Sigmoid colon (tissue), 4 donors: ENCODE data around the gene PAQR7.

ENCODE experiments used
- EP300 ChIP-seq, 4 donors: sonication (generic); formaldehyde crosslinking; IDR thresholded peaks; one replicate each; pipeline ENCODE4 v1.6.1; 2017; ENCODE audit warnings: antibody characterized with exemption in 4 of 4
- POLR2A ChIP-seq, 2 donors: fragments of 450-650 bp; IDR thresholded peaks; one replicate each; pipeline ENCODE4 v1.6.1; 2016; ENCODE audit warnings: antibody characterized with exemption in 2 of 2, mild to moderate bottlenecking in 2 of 2, moderate library complexity in 2 of 2
- POLR2AphosphoS5 ChIP-seq, 4 donors: sonication (generic); formaldehyde crosslinking; IDR thresholded peaks; one replicate each; pipeline ENCODE4 v1.6.1; 2017; ENCODE audit warnings: antibody characterized with exemption in 4 of 4
- TF ChIP-seq, protein P1 (sequence below), 4 experiments: fragments of 450-650 bp in 3 of 4; fragments of 200-600 bp in 1 of 4; IDR thresholded peaks; one replicate each; pipeline ENCODE4 v1.5.1; 2016 to 2019; ENCODE audit warnings: antibody characterized with exemption in 4 of 4, mild to moderate bottlenecking in 3 of 4, moderate library complexity in 2 of 4

DNA sequence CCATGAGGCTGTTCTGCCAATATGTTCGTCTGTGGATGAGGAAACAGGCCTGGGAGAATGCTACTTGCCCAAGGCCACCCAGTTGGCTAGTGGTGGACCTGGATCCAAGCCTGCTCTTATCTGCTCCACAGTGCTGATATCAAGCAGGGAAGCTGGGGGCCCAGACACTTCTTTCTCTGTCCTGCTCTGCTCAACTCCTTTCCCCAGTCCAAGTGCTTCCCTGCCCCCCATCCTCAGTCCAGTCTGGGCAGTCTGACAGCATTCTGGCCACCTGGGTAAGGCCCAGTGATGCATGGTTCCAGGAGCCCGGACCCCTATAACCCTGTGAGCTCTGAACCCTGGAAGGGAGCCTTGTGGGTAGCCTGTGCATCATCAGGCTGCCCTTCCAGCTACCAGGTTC lies 4.2 kb upstream of the PAQR7 start:
- no peak for TF ChIP-seq EP300 (IDR thresholded peaks at IDR 0.05)
- TF ChIP-seq, protein P1, sequence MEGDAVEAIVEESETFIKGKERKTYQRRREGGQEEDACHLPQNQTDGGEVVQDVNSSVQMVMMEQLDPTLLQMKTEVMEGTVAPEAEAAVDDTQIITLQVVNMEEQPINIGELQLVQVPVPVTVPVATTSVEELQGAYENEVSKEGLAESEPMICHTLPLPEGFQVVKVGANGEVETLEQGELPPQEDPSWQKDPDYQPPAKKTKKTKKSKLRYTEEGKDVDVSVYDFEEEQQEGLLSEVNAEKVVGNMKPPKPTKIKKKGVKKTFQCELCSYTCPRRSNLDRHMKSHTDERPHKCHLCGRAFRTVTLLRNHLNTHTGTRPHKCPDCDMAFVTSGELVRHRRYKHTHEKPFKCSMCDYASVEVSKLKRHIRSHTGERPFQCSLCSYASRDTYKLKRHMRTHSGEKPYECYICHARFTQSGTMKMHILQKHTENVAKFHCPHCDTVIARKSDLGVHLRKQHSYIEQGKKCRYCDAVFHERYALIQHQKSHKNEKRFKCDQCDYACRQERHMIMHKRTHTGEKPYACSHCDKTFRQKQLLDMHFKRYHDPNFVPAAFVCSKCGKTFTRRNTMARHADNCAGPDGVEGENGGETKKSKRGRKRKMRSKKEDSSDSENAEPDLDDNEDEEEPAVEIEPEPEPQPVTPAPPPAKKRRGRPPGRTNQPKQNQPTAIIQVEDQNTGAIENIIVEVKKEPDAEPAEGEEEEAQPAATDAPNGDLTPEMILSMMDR (IDR thresholded peaks at IDR 0.05): no peak
- no peak for TF ChIP-seq POLR2A (IDR thresholded peaks at IDR 0.05)
- TF ChIP-seq POLR2AphosphoS5 (IDR thresholded peaks at IDR 0.05): no peak
